ENCODE measurements around the gene VILL. TPM values are rescaled to one million over a fixed set of nuclear protein-coding genes. Genes with fewer than 3 reads are reported as not detected.

Gene VILL
- total and polyA plus RNA-seq, 2 donors (not counting 1 experiment from before 2014, with no cell fraction given): 2.0 to 9.4 TPM

GRCh38 chr3:38039899-38040261 is 49.3 kb downstream of the VILL start:
- peak overlapping the region in 2 of 4 experiments; percentile 51 for H3K4me3 ChIP-seq (replicated peaks in 1 of 4; ENCODE audit: control extremely low read depth in 1 of 4, insufficient read depth in 1 of 4, low read depth in 3 of 4, low read length in 4 of 4)
- H3K4me2 ChIP-seq (ENCODE audit: extremely low read depth, insufficient read depth, low read length): peak overlapping the region; percentile 94
- peak; percentile 45 to 60 for DNase-seq (ENCODE audit: low read depth in 2 of 2)
- H3K4me1 ChIP-seq (ENCODE audit: control insufficient read depth, extremely low read depth, insufficient read depth, low read length): peaks cover 2% of the 10 kb centered on the region
- H3K27me3 ChIP-seq (ENCODE audit: control insufficient read depth, insufficient read depth, low read length): peaks cover 16% of the 10 kb centered on the region
- no peak overlapping the region for H3K27ac ChIP-seq (ENCODE audit: insufficient read depth, low read length)
- no peaks in the 10 kb centered on the region for H3K9me3 ChIP-seq (ENCODE audit: control insufficient read depth, insufficient read depth, low read depth, low read length)
- no peak overlapping the region for H3K9ac ChIP-seq (ENCODE audit: insufficient read depth, low read length)
- no peaks in the 10 kb centered on the region for H3K79me2 ChIP-seq (ENCODE audit: control insufficient read depth, insufficient read depth, low read length)
- TF ChIP-seq EZH2 (IDR thresholded peaks at IDR 0.05; ENCODE audit: low read length, missing control alignments) (no peak), CTCF (conservative IDR thresholded peaks at IDR 0.05 in 1 of 2, IDR thresholded peaks at IDR 0.05 in 1 of 2; ENCODE audit: low read depth in 1 of 2, low read length in 2 of 2) (peak in 1 of 2 donors; percentile 53)
- H3K36me3 ChIP-seq (ENCODE audit: control insufficient read depth, insufficient read depth, low read length): no peaks in the 10 kb centered on the region
- no peaks in the 10 kb centered on the region for H4K20me1 ChIP-seq (ENCODE audit: control insufficient read depth, extremely low read depth, insufficient read depth, low read length)
- peak overlapping the region; percentile 90 for H2AFZ ChIP-seq (ENCODE audit: low read length)

GRCh38 chr3:38040401-38040800 is 49.8 kb downstream of the VILL start:
- no peak overlapping the region for H3K4me3 ChIP-seq (replicated peaks in 1 of 4; ENCODE audit: control extremely low read depth in 1 of 4, insufficient read depth in 1 of 4, low read depth in 3 of 4, low read length in 4 of 4)
- no peaks in the 10 kb centered on the region for H3K79me2 ChIP-seq (ENCODE audit: control insufficient read depth, insufficient read depth, low read length)
- no peaks in the 10 kb centered on the region for H3K36me3 ChIP-seq (ENCODE audit: control insufficient read depth, insufficient read depth, low read length)
- no peaks in the 10 kb centered on the region for H4K20me1 ChIP-seq (ENCODE audit: control insufficient read depth, extremely low read depth, insufficient read depth, low read length)
- H3K9me3 ChIP-seq (ENCODE audit: control insufficient read depth, insufficient read depth, low read depth, low read length): no peaks in the 10 kb centered on the region
- peaks cover 16% of the 10 kb centered on the region for H3K27me3 ChIP-seq (ENCODE audit: control insufficient read depth, insufficient read depth, low read length)
- no peak overlapping the region for H3K27ac ChIP-seq (ENCODE audit: insufficient read depth, low read length)
- no peak for DNase-seq (ENCODE audit: low read depth in 2 of 2)
- TF ChIP-seq CTCF (conservative IDR thresholded peaks at IDR 0.05 in 1 of 2, IDR thresholded peaks at IDR 0.05 in 1 of 2; ENCODE audit: low read depth in 1 of 2, low read length in 2 of 2) (no peak), EZH2 (IDR thresholded peaks at IDR 0.05; ENCODE audit: low read length, missing control alignments) (no peak)
- peak overlapping the region; percentile 94 for H3K4me2 ChIP-seq (ENCODE audit: extremely low read depth, insufficient read depth, low read length)
- H3K9ac ChIP-seq (ENCODE audit: insufficient read depth, low read length): no peak overlapping the region
- no peak overlapping the region for H2AFZ ChIP-seq (ENCODE audit: low read length)
- peaks cover 2% of the 10 kb centered on the region for H3K4me1 ChIP-seq (ENCODE audit: control insufficient read depth, extremely low read depth, insufficient read depth, low read length)

- Histone ChIP-seq H3K9me3 (ENCODE audit: control insufficient read depth, insufficient read depth, low read depth, low read length) (no peaks in the 10 kb centered on the region), H3K4me2 (ENCODE audit: extremely low read depth, insufficient read depth, low read length) (no peak overlapping the region), H3K27ac (ENCODE audit: insufficient read depth, low read length) (no peak overlapping the region), H3K36me3 (ENCODE audit: control insufficient read depth, insufficient read depth, low read length) (no peaks in the 10 kb centered on the region), H3K27me3 (ENCODE audit: control insufficient read depth, insufficient read depth, low read length) (peaks cover 21% of the 10 kb centered on the region), H3K9ac (ENCODE audit: insufficient read depth, low read length) (no peak overlapping the region), H4K20me1 (ENCODE audit: control insufficient read depth, extremely low read depth, insufficient read depth, low read length) (no peaks in the 10 kb centered on the region), H3K4me3 (replicated peaks in 1 of 4; ENCODE audit: control extremely low read depth in 1 of 4, insufficient read depth in 1 of 4, low read depth in 3 of 4, low read length in 4 of 4) (no peak overlapping the region), H3K4me1 (ENCODE audit: control insufficient read depth, extremely low read depth, insufficient read depth, low read length) (peaks cover 2% of the 10 kb centered on the region), H3K79me2 (ENCODE audit: control insufficient read depth, insufficient read depth, low read length) (no peaks in the 10 kb centered on the region), H2AFZ (ENCODE audit: low read length) (no peak overlapping the region)
- no peak for DNase-seq (ENCODE audit: low read depth in 2 of 2)
- TF ChIP-seq EZH2 (IDR thresholded peaks at IDR 0.05; ENCODE audit: low read length, missing control alignments) (no peak), CTCF (conservative IDR thresholded peaks at IDR 0.05 in 1 of 2, IDR thresholded peaks at IDR 0.05 in 1 of 2; ENCODE audit: low read depth in 1 of 2, low read length in 2 of 2) (no peak)
Observed at GRCh38 chr3:38043486-38043885, 52.9 kb downstream of the VILL start.

Measured in fibroblast of lung (primary cell).